ENCODE measurements around the gene LRFN4.

- TF ChIP-seq POLR2AphosphoS5 (IDR thresholded peaks at IDR 0.05) (no peak), CTCF (IDR thresholded peaks at IDR 0.05) (no peak), EP300 (IDR thresholded peaks at IDR 0.05) (no peak)
Observed at GRCh38 chr11:66854729-66855211, 2.1 kb upstream of the LRFN4 start.
